AG09319 (cell line): ENCODE measurements around the gene WDR89.
A peak's percentile ranks its signal among the peaks of the same experiment; 100 is the strongest.

Experiments
- DNase-seq: peaks from one replicate; pipeline ENCODE4 v3.0.0-alpha.2; 2010; ENCODE audit warnings: low read depth; ENCODE audit errors: extremely low read depth
- CTCF ChIP-seq: IDR thresholded peaks from 2 replicates; pipeline ENCODE4 v1.5.1; 2011; ENCODE audit warnings: low read depth, mild to moderate bottlenecking, inconsistent platforms, low read length, moderate library complexity

Gene WDR89

GRCh38 chr14:63641473-63642228 is at the start of gene WDR89:
Gene WDR89, minus strand, starts transcription at chr14:63641871. Its CDS starts 41,929 bp downstream, at chr14:63599942.
- peak; percentile 98 for DNase-seq
- TF ChIP-seq CTCF = peak; percentile 64

- no peak for DNase-seq
- no peak for TF ChIP-seq CTCF
Measured at GRCh38 chr14:63689132-63689531, 47.5 kb upstream of the WDR89 start.

GRCh38 chr14:63686926-63687325 is 45.3 kb upstream of the WDR89 start:
- no peak for DNase-seq
- no peak for TF ChIP-seq CTCF

GRCh38 chr14:63685401-63685800 is 43.7 kb upstream of the WDR89 start:
- TF ChIP-seq CTCF = no peak
- DNase-seq = no peak

- no peak for DNase-seq
- no peak for TF ChIP-seq CTCF
Measured at GRCh38 chr14:63682727-63683593, 41.3 kb upstream of the WDR89 start.

- DNase-seq = no peak
- TF ChIP-seq CTCF = no peak
Measured at GRCh38 chr14:63678536-63678935, 36.9 kb upstream of the WDR89 start.

DNA sequence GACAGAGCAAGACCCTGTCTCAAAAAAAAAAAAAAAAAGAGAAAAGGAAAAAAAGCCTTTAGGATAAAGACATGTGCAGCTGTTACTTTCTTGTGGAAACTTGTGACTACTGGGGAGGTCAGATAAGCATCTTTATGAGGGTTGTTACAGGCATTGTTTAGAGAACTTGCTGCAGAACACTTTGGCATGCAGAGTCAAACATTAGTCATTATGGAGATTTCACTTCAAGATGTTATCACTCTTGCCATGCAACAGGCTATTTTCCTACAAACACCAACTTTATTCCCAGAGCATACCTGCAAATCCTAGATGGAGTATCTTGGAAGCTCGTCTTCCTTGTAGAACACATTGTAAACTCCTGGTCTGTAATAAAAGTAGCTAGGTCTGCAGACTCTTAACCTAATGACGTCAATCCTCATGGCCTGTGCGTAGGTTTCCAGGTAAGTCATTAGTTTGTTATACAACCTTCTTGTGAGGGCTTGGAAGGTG is 36.3 kb upstream of the WDR89 start:
- DNase-seq = peak; percentile 7

More for the DNA sequence above, 36.3 kb upstream of the WDR89 start:
- TF ChIP-seq CTCF = no peak
